Retinal pigment epithelial cell (primary cell): ENCODE results near the gene BCAM.
"Not testable (repeated sequence)": the region's sequence is repeated elsewhere in the genome, so short reads cannot be mapped to it uniquely, and the experiment has no call there.

Experiments
- DNase-seq: peaks from one replicate; pipeline ENCODE4 v3.0.0-alpha.2; 2010; ENCODE audit warnings: low read depth
- H3K4me3 ChIP-seq: 2 replicates; pipeline ENCODE4 v1.5.1; 2011; ENCODE audit warnings: mild to moderate bottlenecking, low read length, control low read depth, moderate library complexity
- TF ChIP-seq, protein P1 (sequence below): conservative IDR thresholded peaks from 2 replicates; pipeline ENCODE4 v1.5.1; 2011; ENCODE audit warnings: low read depth, low read length, control low read depth, inconsistent platforms

Gene BCAM

DNA sequence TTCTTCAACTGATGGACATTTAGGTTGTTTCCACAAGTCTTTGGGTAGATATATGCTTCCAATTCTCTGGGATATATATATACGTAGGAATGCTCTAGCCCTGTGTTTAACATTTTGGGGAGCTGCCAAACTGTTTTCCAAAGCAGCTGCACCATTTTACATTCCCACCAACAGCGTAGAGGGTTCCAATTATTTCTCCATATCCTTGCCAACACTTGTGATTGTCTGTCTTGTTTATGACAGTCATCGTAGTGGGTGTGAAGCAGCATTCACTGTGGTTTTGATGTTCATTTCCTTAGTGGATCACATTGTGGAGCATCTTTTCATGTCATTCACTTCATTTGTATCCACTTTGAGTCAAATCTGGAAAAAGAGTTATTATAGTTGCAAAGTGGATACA, 35.9 kb upstream of the BCAM start:
- TF ChIP-seq, protein P1, sequence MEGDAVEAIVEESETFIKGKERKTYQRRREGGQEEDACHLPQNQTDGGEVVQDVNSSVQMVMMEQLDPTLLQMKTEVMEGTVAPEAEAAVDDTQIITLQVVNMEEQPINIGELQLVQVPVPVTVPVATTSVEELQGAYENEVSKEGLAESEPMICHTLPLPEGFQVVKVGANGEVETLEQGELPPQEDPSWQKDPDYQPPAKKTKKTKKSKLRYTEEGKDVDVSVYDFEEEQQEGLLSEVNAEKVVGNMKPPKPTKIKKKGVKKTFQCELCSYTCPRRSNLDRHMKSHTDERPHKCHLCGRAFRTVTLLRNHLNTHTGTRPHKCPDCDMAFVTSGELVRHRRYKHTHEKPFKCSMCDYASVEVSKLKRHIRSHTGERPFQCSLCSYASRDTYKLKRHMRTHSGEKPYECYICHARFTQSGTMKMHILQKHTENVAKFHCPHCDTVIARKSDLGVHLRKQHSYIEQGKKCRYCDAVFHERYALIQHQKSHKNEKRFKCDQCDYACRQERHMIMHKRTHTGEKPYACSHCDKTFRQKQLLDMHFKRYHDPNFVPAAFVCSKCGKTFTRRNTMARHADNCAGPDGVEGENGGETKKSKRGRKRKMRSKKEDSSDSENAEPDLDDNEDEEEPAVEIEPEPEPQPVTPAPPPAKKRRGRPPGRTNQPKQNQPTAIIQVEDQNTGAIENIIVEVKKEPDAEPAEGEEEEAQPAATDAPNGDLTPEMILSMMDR = no peak
- no peak for DNase-seq
- no peak overlapping the region for H3K4me3 ChIP-seq

DNA sequence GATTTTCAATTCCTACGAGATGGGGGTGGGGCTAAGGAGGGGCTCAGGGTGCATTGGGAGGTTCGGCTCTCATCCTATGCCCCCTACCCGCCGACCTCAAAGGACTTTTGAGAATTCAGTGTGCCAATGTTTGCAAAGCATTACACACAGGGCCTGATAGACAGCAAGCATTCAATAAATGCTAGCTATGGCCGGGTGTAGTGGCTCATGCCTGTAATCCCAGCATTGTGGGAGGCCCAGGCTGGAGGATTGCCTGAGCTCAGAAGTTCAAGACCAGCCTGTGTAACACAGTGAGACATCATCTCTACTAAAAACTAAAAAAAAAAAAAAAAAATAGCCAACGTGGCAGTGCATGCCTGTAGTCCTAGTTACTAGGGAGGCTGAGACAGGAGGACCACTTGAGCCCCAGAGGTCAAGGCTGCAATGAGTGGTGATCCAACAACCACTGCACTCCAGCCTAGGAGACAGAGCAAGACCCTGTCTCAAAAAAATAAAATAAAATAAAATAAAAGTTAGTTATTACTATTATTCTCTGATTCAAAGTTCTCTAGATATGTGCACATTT, 33.1 kb upstream of the BCAM start:
- H3K4me3 ChIP-seq = no peak overlapping the region
- TF ChIP-seq, protein P1 = no peak
- no peak for DNase-seq

DNA sequence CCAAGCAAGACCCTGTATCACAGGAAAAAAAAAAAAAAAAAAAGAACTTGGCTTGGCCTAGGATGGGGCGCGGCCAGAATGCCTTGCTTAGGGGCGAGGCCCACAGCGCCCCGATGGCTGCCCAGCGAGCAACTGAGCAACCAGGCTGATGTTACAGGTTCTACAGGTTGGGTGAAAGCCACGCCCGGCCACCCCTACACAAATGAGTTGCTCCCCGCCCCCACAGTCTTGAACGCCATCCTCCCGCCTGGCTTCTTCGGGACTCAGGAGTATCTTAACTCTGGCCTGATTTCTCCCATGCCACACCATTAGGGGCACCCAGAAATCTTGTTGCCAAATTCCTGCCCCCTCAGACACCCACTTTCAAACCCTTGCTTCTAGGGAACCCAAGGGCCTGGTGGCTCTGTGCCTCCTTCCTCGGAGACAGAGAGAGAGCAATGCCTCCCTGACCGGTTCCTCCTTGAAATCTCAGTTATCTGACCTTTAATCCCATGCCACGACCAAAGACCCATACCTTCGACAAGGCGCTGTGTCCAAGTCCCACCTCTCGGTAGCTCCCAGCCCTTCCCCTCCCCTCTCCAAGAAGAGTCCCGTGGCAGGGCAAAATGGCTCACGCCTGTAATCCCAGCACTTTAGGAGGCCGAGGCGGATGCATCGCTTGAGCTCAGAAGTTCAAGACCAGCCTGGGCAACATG, 32.4 kb upstream of the BCAM start:
- DNase-seq = no peak
- no peak overlapping the region for H3K4me3 ChIP-seq
- TF ChIP-seq, protein P1 = no peak

DNA sequence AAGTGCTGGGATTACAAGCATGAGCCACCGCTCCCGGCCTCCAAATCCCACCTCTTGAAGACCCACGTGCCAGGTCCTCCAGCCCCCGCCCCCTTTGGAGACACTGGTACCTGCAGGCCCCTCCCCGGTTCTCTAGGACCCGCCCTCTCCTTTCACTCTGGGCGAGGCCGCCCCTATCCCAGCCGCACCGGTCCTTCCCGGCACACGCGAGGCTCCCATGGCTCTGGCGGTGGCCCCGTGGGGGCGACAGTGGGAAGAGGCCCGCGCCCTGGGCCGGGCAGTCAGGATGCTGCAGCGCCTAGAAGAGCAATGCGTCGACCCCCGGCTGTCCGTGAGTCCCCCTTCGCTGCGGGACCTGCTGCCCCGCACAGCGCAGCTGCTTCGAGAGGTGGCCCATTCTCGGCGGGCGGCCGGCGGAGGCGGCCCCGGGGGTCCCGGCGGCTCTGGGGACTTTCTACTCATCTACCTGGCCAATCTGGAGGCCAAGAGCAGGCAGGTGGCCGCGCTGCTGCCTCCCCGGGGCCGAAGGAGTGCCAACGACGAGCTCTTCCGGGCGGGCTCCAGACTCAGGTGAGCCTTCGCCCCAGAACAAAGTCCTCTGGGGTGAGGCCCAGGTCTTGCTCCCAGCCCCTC, 31.1 kb upstream of the BCAM start, which contains the start of gene CBLC:
TSS of gene CBLC (plus strand) at position 176 of the 633 bp plus-strand sequence. CDS start at position 218, 42 bp downstream.
- no peak for DNase-seq
- no peak within 1 kb of the TSS for H3K4me3 ChIP-seq
- TF ChIP-seq, protein P1 = peak; percentile 4

DNA sequence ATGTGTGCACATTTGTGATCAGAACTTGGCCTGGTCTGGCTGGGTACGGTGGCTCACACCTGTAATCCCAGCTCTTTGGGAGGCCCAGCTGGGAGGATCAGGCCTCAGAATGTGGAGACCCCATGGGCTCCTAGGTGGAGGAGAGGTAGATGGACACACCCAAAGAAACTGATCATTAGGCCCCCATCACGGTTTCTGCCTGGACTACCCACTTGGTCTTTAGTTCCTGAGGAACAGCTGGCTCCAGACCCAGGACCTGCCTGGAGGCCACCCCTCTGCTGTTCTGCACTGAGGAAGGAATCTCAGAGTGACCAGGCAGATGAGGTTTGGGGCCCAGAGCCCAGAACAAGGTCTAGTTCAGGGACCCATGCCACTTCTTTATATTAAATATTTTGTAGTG, 29.8 kb upstream of the BCAM start:
- no peak overlapping the region for H3K4me3 ChIP-seq
- DNase-seq = no peak
- TF ChIP-seq, protein P1 = no peak

- H3K4me3 ChIP-seq, DNase-seq: not testable (repeated sequence)
Measured at GRCh38 chr19:44781694-44782093, 27.2 kb upstream of the BCAM start.

DNA sequence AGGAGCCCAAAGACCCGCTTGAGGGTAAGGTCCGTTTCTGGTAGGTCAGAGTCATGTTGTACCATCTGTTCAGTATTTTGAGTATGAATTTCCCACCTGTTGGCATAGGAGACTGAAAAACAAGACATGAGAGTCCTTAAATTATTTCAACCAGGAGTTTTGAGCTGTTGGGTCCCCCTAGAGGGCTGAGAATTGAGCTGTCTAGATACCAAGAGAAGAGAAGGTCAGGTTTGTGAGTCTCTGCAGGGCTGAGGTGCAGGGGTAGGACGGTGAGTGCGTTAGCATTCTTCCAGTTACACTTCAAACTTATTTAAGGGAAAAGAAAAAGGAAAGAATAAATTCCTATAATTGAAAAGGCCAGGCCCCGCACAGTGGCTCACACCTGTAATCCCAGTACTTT, 26.2 kb upstream of the BCAM start:
- TF ChIP-seq, protein P1 = no peak
- H3K4me3 ChIP-seq = no peak overlapping the region
- no peak for DNase-seq
